ENCODE data around the gene LRRC8D. TPM values are rescaled to one million over a fixed set of nuclear protein-coding genes. Genes with fewer than 3 reads are reported as not detected.

The LRRC8D gene
- total RNA-seq, 1 donor from 2014 or later: 42.1 TPM

- H3K27me3 Mint-ChIP-seq: no peaks in the 10 kb centered on the region
- no peak overlapping the region for H3K27ac Mint-ChIP-seq
- H3K4me3 Mint-ChIP-seq (ENCODE audit: low read depth): no peak overlapping the region
- DNase-seq (ENCODE audit: low spot score, unreplicated experiment): no peak
- no peak for TF ChIP-seq CTCF (IDR thresholded peaks at IDR 0.05; ENCODE audit: unreplicated experiment)
- H3K9me3 Mint-ChIP-seq (ENCODE audit: low read depth): peaks cover 5% of the 10 kb centered on the region
- peaks cover 12% of the 10 kb centered on the region for H3K36me3 Mint-ChIP-seq (ENCODE audit: insufficient read depth)
- H3K4me1 Mint-ChIP-seq (ENCODE audit: low read depth): peaks cover 32% of the 10 kb centered on the region
Observed at GRCh38 chr1:89873770-89874169, 52.9 kb downstream of the LRRC8D start.

- Mint-ChIP-seq H3K27ac (no peak overlapping the region), H3K36me3 (ENCODE audit: insufficient read depth) (peaks cover 18% of the 10 kb centered on the region), H3K27me3 (no peaks in the 10 kb centered on the region), H3K4me3 (ENCODE audit: low read depth) (no peak overlapping the region), H3K4me1 (ENCODE audit: low read depth) (peaks cover 18% of the 10 kb centered on the region), H3K9me3 (ENCODE audit: low read depth) (peaks cover 12% of the 10 kb centered on the region)
- no peak for TF ChIP-seq CTCF (IDR thresholded peaks at IDR 0.05; ENCODE audit: unreplicated experiment)
- DNase-seq (ENCODE audit: low spot score, unreplicated experiment): no peak
Observed at GRCh38 chr1:89876463-89876862, 55.6 kb downstream of the LRRC8D start.

- H3K27me3 Mint-ChIP-seq: no peaks in the 10 kb centered on the region
- peaks cover 26% of the 10 kb centered on the region for H3K36me3 Mint-ChIP-seq (ENCODE audit: insufficient read depth)
- TF ChIP-seq CTCF (IDR thresholded peaks at IDR 0.05; ENCODE audit: unreplicated experiment): no peak
- H3K4me1 Mint-ChIP-seq (ENCODE audit: low read depth): peaks cover 9% of the 10 kb centered on the region
- H3K27ac Mint-ChIP-seq: no peak overlapping the region
- peaks cover 13% of the 10 kb centered on the region for H3K9me3 Mint-ChIP-seq (ENCODE audit: low read depth)
- no peak overlapping the region for H3K4me3 Mint-ChIP-seq (ENCODE audit: low read depth)
- DNase-seq (ENCODE audit: low spot score, unreplicated experiment): no peak
Observed at GRCh38 chr1:89877756-89878155, 56.9 kb downstream of the LRRC8D start.

GRCh38 chr1:89878256-89878655 lies 57.4 kb downstream of the LRRC8D start:
- no peak overlapping the region for H3K4me3 Mint-ChIP-seq (ENCODE audit: low read depth)
- H3K27me3 Mint-ChIP-seq: no peaks in the 10 kb centered on the region
- peaks cover 13% of the 10 kb centered on the region for H3K9me3 Mint-ChIP-seq (ENCODE audit: low read depth)
- no peak for DNase-seq (ENCODE audit: low spot score, unreplicated experiment)
- H3K27ac Mint-ChIP-seq: no peak overlapping the region
- H3K4me1 Mint-ChIP-seq (ENCODE audit: low read depth): peaks cover 8% of the 10 kb centered on the region
- H3K36me3 Mint-ChIP-seq (ENCODE audit: insufficient read depth): peaks cover 26% of the 10 kb centered on the region
- no peak for TF ChIP-seq CTCF (IDR thresholded peaks at IDR 0.05; ENCODE audit: unreplicated experiment)

- Mint-ChIP-seq H3K27ac (no peak overlapping the region), H3K4me3 (ENCODE audit: low read depth) (no peak overlapping the region), H3K9me3 (ENCODE audit: low read depth) (peaks cover 13% of the 10 kb centered on the region), H3K4me1 (ENCODE audit: low read depth) (peaks cover 2% of the 10 kb centered on the region), H3K36me3 (ENCODE audit: insufficient read depth) (peaks cover 26% of the 10 kb centered on the region), H3K27me3 (no peaks in the 10 kb centered on the region)
- no peak for TF ChIP-seq CTCF (IDR thresholded peaks at IDR 0.05; ENCODE audit: unreplicated experiment)
- no peak for DNase-seq (ENCODE audit: low spot score, unreplicated experiment)
Observed at GRCh38 chr1:89880679-89881078, 59.8 kb downstream of the LRRC8D start.

Data from progenitor cell of endocrine pancreas (in vitro differentiated cells).